Measurements from ENCODE around the gene MAPK12. TPM values are rescaled to one million over a fixed set of nuclear protein-coding genes. Genes with fewer than 3 reads are reported as not detected.

The MAPK12 gene
- total and polyA plus RNA-seq, 2 donors (not counting 1 experiment from before 2014, with no cell fraction given) = 6.5 to 7.8 TPM

Other genes starting within 250 kb of the MAPK12 start
- 0.10 TPM in 2 replicates for gene IL17REL, start 248.9 kb downstream of the MAPK12 start, total RNA-seq
- 0.09 and 0.12 TPM in 2 replicates for gene IL17REL, start 248.9 kb downstream of the MAPK12 start, polyA plus RNA-seq
- not detected in 2 replicates for gene TTLL8, start 203.4 kb downstream of the MAPK12 start, total RNA-seq
- gene TTLL8, start 203.4 kb downstream of the MAPK12 start, polyA plus RNA-seq = not detected in 2 replicates
- gene MLC1, start 176.3 kb downstream of the MAPK12 start, total RNA-seq = not detected in 2 replicates
- 0.27 and 0.34 TPM in 2 replicates for gene MLC1, start 176.3 kb downstream of the MAPK12 start, polyA plus RNA-seq
- not detected in 2 replicates for gene MOV10L1, start 171.7 kb downstream of the MAPK12 start, total RNA-seq
- not detected in 2 replicates for gene MOV10L1, start 171.7 kb downstream of the MAPK12 start, polyA plus RNA-seq
- gene PANX2, start 91.0 kb downstream of the MAPK12 start, total RNA-seq = 0.53 and 0.59 TPM in 2 replicates
- 0.04 and 0.14 TPM in 2 replicates for gene PANX2, start 91.0 kb downstream of the MAPK12 start, polyA plus RNA-seq
- gene TRABD, start 75.8 kb downstream of the MAPK12 start, total RNA-seq = 200 and 205 TPM in 2 replicates
- gene TRABD, start 75.8 kb downstream of the MAPK12 start, polyA plus RNA-seq = 164 and 179 TPM in 2 replicates
- gene SELENOO, start 60.7 kb downstream of the MAPK12 start, total RNA-seq = 73.0 and 74.6 TPM in 2 replicates
- 62.1 and 68.8 TPM in 2 replicates for gene SELENOO, start 60.7 kb downstream of the MAPK12 start, polyA plus RNA-seq
- 137 and 139 TPM in 2 replicates for gene TUBGCP6, start 16.7 kb downstream of the MAPK12 start, total RNA-seq
- 174 and 178 TPM in 2 replicates for gene TUBGCP6, start 16.7 kb downstream of the MAPK12 start, polyA plus RNA-seq
- gene HDAC10, start 10.4 kb downstream of the MAPK12 start, total RNA-seq = 120 and 136 TPM in 2 replicates
- gene HDAC10, start 10.4 kb downstream of the MAPK12 start, polyA plus RNA-seq = 187 and 241 TPM in 2 replicates
- gene MAPK11, start 8.7 kb upstream of the MAPK12 start, total RNA-seq = 8.1 and 9.8 TPM in 2 replicates
- gene MAPK11, start 8.7 kb upstream of the MAPK12 start, polyA plus RNA-seq = 7.8 and 9.9 TPM in 2 replicates
- 30.3 and 31.4 TPM in 2 replicates for gene PLXNB2, start 46.0 kb upstream of the MAPK12 start, total RNA-seq
- gene PLXNB2, start 46.0 kb upstream of the MAPK12 start, polyA plus RNA-seq = 5.2 and 5.9 TPM in 2 replicates
- gene DENND6B, start 65.3 kb upstream of the MAPK12 start, total RNA-seq = 10.3 and 10.6 TPM in 2 replicates
- gene DENND6B, start 65.3 kb upstream of the MAPK12 start, polyA plus RNA-seq = 2.8 and 3.6 TPM in 2 replicates
- gene PPP6R2, start 81.6 kb upstream of the MAPK12 start, total RNA-seq = 98.7 and 101 TPM in 2 replicates
- 91.4 TPM in 2 replicates for gene PPP6R2, start 81.6 kb upstream of the MAPK12 start, polyA plus RNA-seq
- gene SBF1, start 213.4 kb upstream of the MAPK12 start, total RNA-seq = 254 TPM in 2 replicates
- gene SBF1, start 213.4 kb upstream of the MAPK12 start, polyA plus RNA-seq = 110 and 123 TPM in 2 replicates
- 2.6 and 3.7 TPM in 2 replicates for gene ADM2, start 219.9 kb upstream of the MAPK12 start, total RNA-seq
- gene ADM2, start 219.9 kb upstream of the MAPK12 start, polyA plus RNA-seq = 0.67 and 0.74 TPM in 2 replicates
- not detected in 2 replicates for gene MIOX, start 225.2 kb upstream of the MAPK12 start, total RNA-seq
- 0.12 and 0.88 TPM in 2 replicates for gene MIOX, start 225.2 kb upstream of the MAPK12 start, polyA plus RNA-seq
- gene LMF2, start 246.0 kb upstream of the MAPK12 start, total RNA-seq = 128 and 132 TPM in 2 replicates
- gene LMF2, start 246.0 kb upstream of the MAPK12 start, polyA plus RNA-seq = 316 and 396 TPM in 2 replicates
- 71.5 and 76.9 TPM in 2 replicates for gene NCAPH2, start 246.5 kb upstream of the MAPK12 start, total RNA-seq
- gene NCAPH2, start 246.5 kb upstream of the MAPK12 start, polyA plus RNA-seq = 47.1 and 64.9 TPM in 2 replicates

Data from B cell (primary cell).